Measurements from ENCODE around the gene JUNB.

JUNB gene

DNA sequence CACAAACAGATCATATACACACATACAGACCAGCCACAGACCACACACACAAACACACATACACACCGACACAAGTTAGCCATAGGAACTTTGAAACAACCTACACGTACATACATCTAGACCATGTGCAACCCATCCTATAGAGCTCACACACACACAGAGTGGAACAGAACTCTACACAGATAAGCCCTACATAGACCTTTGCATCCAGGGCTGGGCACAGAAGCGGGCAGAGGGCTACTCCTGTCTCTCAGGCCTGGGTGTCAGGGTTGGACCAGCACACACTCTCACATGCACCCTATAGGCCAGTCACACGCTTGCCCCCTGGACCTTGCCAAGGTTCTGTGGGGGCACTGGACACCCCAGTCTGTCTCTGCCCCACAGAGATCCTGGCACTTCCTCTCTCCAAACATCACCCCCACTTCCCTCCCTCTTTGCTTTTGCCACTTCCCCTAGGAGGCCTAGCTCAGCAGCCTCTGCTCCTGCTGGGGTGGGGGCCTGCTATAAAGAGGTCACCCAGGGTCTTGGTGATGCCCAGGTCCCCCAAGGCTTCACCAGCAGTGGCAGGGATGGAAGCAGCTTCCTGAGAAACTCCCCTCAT, 5.8 kb upstream of the JUNB start:
- POLR2A ChIA-PET = no interaction called here
- H3K4me3 ChIP-seq (ENCODE audit: low read depth, low read length) = no peak overlapping the region
- CTCF ChIA-PET = interaction anchor here (0.7 to 4.7 kb wide), 4 partner anchors 8 to 25 kb away, joined by 3 to 58 read pairs (median 8); no protein-coding TSS in a partner anchor
- DNase-seq (ENCODE audit: low read depth, low spot score) = no peak
- no peak for TF ChIP-seq CTCF (IDR thresholded peaks at IDR 0.05; ENCODE audit: insufficient read depth, low read length, missing control alignments)

GRCh38 chr19:12786141-12786870, 5.0 kb upstream of the JUNB start:
- DNase-seq (ENCODE audit: low read depth, low spot score) = no peak
- CTCF ChIA-PET = interaction anchor here (0.9 to 4.7 kb wide), 4 partner anchors 9 to 25 kb away, joined by 3 to 58 read pairs (median 22); no protein-coding TSS in a partner anchor
- TF ChIP-seq CTCF (IDR thresholded peaks at IDR 0.05; ENCODE audit: insufficient read depth, low read length, missing control alignments) = no peak
- POLR2A ChIA-PET = no interaction called here
- no peak overlapping the region for H3K4me3 ChIP-seq (ENCODE audit: low read depth, low read length)

DNA sequence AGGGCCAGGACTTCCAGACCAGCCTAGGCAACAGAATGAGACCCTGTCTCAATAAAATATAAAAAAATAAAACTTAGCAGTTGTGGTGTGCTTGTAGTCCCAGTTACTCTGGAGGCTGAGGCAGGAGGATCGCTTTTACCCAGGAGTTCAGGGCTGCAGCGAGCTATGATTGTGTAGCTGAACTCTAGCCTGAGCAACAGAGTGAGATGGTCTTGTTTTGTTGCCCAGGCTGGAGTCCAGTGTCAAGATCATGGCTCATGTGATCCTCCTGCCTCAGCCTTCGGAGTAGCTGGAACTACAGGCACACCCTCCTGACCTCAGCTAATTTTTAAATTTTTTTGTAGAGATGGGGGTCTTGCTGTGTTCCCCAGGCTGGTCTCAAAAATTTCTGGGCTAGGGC, 4.3 kb upstream of the JUNB start:
- H3K4me3 ChIP-seq (ENCODE audit: low read depth, low read length) = no peak overlapping the region
- ChIA-PET POLR2A (no interaction called here), CTCF (interaction anchor here (2.4 to 4.7 kb wide), 4 partner anchors 9 to 26 kb away, joined by 12 to 58 read pairs (median 24); no protein-coding TSS in a partner anchor)
- TF ChIP-seq CTCF (IDR thresholded peaks at IDR 0.05; ENCODE audit: insufficient read depth, low read length, missing control alignments) = no peak
- no peak for DNase-seq (ENCODE audit: low read depth, low spot score)

DNA sequence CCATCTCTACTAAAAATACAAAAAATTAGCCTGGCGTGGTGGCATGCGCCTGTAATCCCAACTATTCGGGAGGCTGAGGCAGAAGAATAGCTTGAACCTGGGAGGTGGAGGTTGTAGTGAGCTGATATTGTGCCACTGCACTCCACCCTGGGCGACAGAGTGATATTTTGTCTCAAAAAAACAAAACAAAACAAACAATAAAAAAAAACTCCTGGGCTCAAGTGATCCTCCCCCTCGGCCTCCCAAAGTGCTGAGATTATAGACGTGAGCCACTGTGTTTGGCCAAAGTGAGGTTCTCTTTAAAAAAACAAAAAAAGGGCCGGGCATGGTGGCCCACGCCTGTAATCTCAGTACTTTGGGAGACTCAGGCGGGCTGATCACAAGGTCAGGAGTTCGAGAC, 3.8 kb upstream of the JUNB start:
- no peak overlapping the region for H3K4me3 ChIP-seq (ENCODE audit: low read depth, low read length)
- CTCF ChIA-PET = interaction anchor here (2.4 to 4.7 kb wide), 4 partner anchors 9 to 26 kb away, joined by 12 to 58 read pairs (median 24); no protein-coding TSS in a partner anchor
- no peak for TF ChIP-seq CTCF (IDR thresholded peaks at IDR 0.05; ENCODE audit: insufficient read depth, low read length, missing control alignments)
- POLR2A ChIA-PET = no interaction called here
- no peak for DNase-seq (ENCODE audit: low read depth, low spot score)

- POLR2A ChIA-PET = interaction anchor here (0.8 to 1.4 kb wide), 5 partner anchors 9 to 365 kb away, joined by 3 to 5 read pairs (median 3); partner anchors contain the start of gene FARSA
- DNase-seq (ENCODE audit: low read depth, low spot score) = no peak
- CTCF ChIA-PET = interaction anchor here (0.9 to 4.7 kb wide), 8 partner anchors 9 to 59 kb away, joined by 3 to 58 read pairs (median 11); no protein-coding TSS in a partner anchor
- no peak for TF ChIP-seq CTCF (IDR thresholded peaks at IDR 0.05; ENCODE audit: insufficient read depth, low read length, missing control alignments)
- no peak overlapping the region; the same call in 1 of the 2 replicates for H3K4me3 ChIP-seq (ENCODE audit: low read depth, low read length)
Measured at GRCh38 chr19:12788042-12788681, 3.1 kb upstream of the JUNB start.

All from AG04449 (cell line).